Stimulated activated CD4-positive, alpha-beta T cell treated with anti-CD3 and anti-CD28 coated beads, Interleukin-12 subunit alpha, Interleukin-12 subunit beta, amount 100 ng/mL, for 24 hours (primary cell): ENCODE measurements around the gene AP1S3.

ENCODE experiments used
- DNase-seq, 2 experiments: peaks; one replicate each; pipeline ENCODE4 v3.0.0-alpha.2; 2020; ENCODE audit warnings: low read depth in 2 of 2

Gene AP1S3

GRCh38 chr2:223760838-223761502 is 76.4 kb downstream of the AP1S3 start:
- DNase-seq = peak in 1 of 2 experiments; percentile 4

- no peak for DNase-seq
These were observed 77.6 kb downstream of the AP1S3 start for GRCh38 chr2:223759569-223760430.

GRCh38 chr2:223758131-223758840 is 79.1 kb downstream of the AP1S3 start:
- DNase-seq = no peak

GRCh38 chr2:223753940-223754339 is 83.4 kb downstream of the AP1S3 start:
- DNase-seq = no peak

- no peak for DNase-seq
These were observed 86.4 kb downstream of the AP1S3 start for GRCh38 chr2:223751012-223751411.

GRCh38 chr2:223747392-223748042 is 89.9 kb downstream of the AP1S3 start:
- DNase-seq = no peak

- no peak for DNase-seq
These were observed 90.8 kb downstream of the AP1S3 start for GRCh38 chr2:223746611-223747010.

- no peak for DNase-seq
These were observed 92.8 kb downstream of the AP1S3 start for GRCh38 chr2:223744580-223744979.

GRCh38 chr2:223740679-223741078 is 96.7 kb downstream of the AP1S3 start:
- no peak for DNase-seq

GRCh38 chr2:223737207-223737606 is 100.2 kb downstream of the AP1S3 start:
- no peak for DNase-seq

GRCh38 chr2:223736488-223736887 is 100.9 kb downstream of the AP1S3 start:
- no peak for DNase-seq

- DNase-seq = no peak
These were observed 101.6 kb downstream of the AP1S3 start for GRCh38 chr2:223735659-223736244.

GRCh38 chr2:223735035-223735640 is 102.2 kb downstream of the AP1S3 start:
- DNase-seq = no peak

GRCh38 chr2:223734346-223734745 is 103.0 kb downstream of the AP1S3 start:
- no peak for DNase-seq

- DNase-seq = no peak
These were observed 105.0 kb downstream of the AP1S3 start for GRCh38 chr2:223732346-223732745.

GRCh38 chr2:223731503-223731902 is 105.9 kb downstream of the AP1S3 start:
- DNase-seq = no peak

- DNase-seq = no peak
These were observed 107.6 kb downstream of the AP1S3 start for GRCh38 chr2:223729781-223730180.

- peak in 1 of 2 experiments; percentile 3 for DNase-seq
These were observed 109.8 kb downstream of the AP1S3 start for GRCh38 chr2:223727562-223727961.

GRCh38 chr2:223725986-223726970 is 111.1 kb downstream of the AP1S3 start:
- no peak for DNase-seq

- DNase-seq = no peak
These were observed 111.9 kb downstream of the AP1S3 start for GRCh38 chr2:223725494-223725893.
